IPS-20b (cell line): Measurements from ENCODE around the gene PDGFRB.

Experiments
- H3K27ac ChIP-seq: one replicate; pipeline ENCODE4 v1.5.1; 2013; ENCODE audit warnings: low read length
- H3K27me3 ChIP-seq: 2 replicates; pipeline ENCODE4 v1.6.1; 2013; ENCODE audit warnings: mild to moderate bottlenecking, low read length, inconsistent platforms; ENCODE audit not compliant: insufficient read depth
- H3K36me3 ChIP-seq: 2 replicates; pipeline ENCODE4 v1.6.1; 2013; ENCODE audit warnings: low read depth, mild to moderate bottlenecking, inconsistent platforms, low read length, moderate library complexity; ENCODE audit not compliant: insufficient read depth
- H3K4me1 ChIP-seq: 2 replicates; pipeline ENCODE4 v1.6.1; 2013; ENCODE audit warnings: mild to moderate bottlenecking, control low read depth, inconsistent platforms, low read length, moderate library complexity; ENCODE audit not compliant: insufficient read depth
- H3K4me3 ChIP-seq: 2 replicates; pipeline ENCODE4 v1.5.1; 2013; ENCODE audit warnings: mild to moderate bottlenecking, low read length, inconsistent platforms
- H3K9ac ChIP-seq: 2 replicates; pipeline ENCODE4 v1.6.1; 2013; ENCODE audit warnings: low read depth, mild to moderate bottlenecking, inconsistent platforms, low read length, moderate library complexity
- H3K9me3 ChIP-seq: 2 replicates; pipeline ENCODE4 v1.6.1; 2013; ENCODE audit warnings: mild to moderate bottlenecking, low read depth, low read length, inconsistent platforms; ENCODE audit not compliant: insufficient read depth

The PDGFRB gene

DNA sequence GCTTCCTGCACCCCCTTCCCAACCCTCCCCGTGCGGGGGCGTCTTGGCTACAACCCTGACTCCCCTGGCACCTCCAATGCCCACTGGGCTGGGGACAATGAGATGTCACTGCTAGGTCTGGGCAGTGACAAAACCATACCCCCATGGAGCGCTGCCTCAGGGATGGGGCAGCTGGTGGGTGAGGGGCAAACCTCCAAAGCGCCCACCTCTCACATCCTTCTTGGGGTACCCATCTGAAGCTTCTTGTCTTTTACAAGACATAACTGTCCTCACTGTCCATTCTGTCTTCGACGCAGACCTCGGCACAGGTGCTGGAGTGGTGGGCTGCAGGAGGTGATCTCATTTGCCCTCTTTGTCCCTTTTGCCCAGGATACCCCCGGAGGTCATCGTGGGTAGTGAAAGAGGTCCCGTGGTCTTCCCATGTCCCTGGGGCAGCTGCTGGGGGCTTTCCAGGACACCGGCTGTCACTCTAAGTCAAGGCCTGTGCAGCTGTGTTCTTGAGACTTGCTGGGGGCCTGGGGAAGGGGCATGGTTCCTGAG is 41.5 kb downstream of the PDGFRB start:
- Histone ChIP-seq H3K9ac (no peak overlapping the region), H3K4me3 (no peak overlapping the region), H3K9me3 (no peaks in the 10 kb centered on the region), H3K27me3 (no peaks in the 10 kb centered on the region), H3K27ac (no peak overlapping the region), H3K4me1 (no peaks in the 10 kb centered on the region), H3K36me3 (no peaks in the 10 kb centered on the region)

DNA sequence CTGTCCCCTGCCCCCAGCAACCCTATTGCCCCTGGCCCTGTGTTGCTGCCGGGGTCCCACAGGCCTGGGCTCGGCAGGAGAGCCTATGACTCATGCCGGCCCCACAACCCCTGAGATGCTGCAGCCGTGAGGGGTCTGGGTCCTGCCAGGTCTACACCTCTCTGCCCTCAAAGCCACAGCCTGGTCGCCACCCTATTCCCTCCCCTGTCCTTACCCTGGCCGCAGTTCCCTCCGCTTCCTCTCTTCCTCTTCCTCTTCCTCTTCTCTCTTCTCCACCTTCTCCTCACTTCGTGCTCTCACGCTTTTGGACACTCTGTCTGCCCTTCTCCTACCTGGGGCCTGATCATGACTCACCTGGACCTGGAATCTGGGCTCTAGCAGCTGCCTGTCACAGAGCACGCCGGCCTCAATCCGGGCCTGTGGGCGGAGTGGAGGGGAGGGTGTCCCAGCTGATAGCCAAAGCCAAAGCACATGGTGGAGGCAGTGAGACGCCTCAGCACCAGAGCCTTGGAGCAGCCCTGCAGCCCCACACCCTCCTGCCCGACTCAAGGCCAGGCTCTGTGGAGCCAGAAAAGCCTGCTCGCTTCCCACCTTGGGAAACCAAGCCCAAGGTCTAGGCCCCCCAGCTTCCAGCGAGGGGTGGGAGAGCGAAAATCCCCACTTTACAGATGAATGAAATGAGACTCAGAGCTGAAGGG is 42.4 kb downstream of the PDGFRB start:
- H3K4me3 ChIP-seq = no peak overlapping the region
- no peak overlapping the region for H3K9ac ChIP-seq
- H3K9me3 ChIP-seq = no peaks in the 10 kb centered on the region
- H3K27me3 ChIP-seq = no peaks in the 10 kb centered on the region
- no peaks in the 10 kb centered on the region for H3K4me1 ChIP-seq
- H3K36me3 ChIP-seq = no peaks in the 10 kb centered on the region
- no peak overlapping the region for H3K27ac ChIP-seq

DNA sequence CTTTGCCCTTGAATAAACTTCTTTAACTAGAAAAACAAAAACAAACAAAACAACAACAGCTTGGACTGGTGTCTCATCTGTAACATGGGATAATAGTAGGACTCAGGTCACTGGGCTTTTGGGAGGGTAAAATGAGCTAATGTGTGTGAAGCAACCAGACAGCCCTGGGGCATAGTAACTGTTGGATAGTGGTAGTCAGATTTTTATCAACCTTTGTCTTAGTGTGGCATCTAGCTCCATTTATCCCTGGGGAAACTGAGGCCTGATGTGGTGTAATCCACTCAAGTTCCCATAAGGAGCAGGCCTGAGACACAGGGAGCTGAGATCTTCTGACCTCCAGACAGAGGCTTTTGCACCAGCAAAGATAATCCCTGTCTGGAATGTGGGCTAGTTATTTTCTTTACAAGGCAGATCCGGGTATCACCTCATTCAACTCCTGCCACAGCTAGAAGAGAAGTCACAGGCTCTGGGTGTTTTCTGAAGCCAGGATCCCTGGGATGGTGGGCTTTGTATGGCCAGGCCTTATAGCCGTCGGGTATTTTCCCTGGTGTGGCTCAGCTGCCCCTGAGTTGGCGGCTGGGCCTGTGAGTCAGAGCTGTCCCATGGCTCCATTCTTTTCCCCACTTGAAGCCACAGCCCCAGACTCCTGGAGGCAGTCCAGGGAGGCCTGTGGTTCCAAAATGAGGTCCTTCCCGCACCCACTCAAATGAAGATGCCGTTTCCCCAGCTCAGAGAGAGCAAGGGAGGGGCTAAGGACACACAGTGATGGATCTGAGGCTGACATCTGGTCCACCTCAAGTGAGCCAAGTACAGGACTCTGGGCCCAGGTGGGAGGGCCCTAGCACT is 43.2 kb downstream of the PDGFRB start:
- no peak overlapping the region for H3K4me3 ChIP-seq

DNA sequence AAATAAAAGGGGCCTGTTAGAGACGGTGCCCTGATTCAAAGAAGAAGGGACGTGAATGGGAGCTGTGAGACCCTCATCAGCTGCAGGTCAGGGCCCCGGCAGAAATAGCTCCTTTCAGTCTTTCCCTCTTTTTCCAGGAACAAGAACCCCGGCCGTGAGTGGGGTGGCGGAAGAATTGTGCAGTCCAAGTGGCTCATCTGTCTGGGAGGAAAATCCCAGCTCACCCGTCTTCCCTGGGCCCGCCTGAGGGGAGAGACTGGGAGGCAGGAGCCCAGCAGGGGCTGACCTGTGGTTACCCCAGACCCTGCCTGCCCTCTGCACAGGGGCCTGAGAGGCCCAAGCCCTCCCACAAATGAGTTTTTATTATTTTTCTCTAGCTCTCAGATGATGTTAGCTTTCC is 44.5 kb downstream of the PDGFRB start:
- Histone ChIP-seq H3K4me3 (no peak overlapping the region), H3K36me3 (no peaks in the 10 kb centered on the region), H3K27me3 (no peaks in the 10 kb centered on the region), H3K4me1 (no peaks in the 10 kb centered on the region), H3K9me3 (no peaks in the 10 kb centered on the region), H3K9ac (no peak overlapping the region), H3K27ac (no peak overlapping the region)

More for the DNA sequence above, 43.2 kb downstream of the PDGFRB start:
- Histone ChIP-seq H3K36me3 (no peaks in the 10 kb centered on the region), H3K9me3 (no peaks in the 10 kb centered on the region), H3K27ac (no peak overlapping the region), H3K27me3 (no peaks in the 10 kb centered on the region), H3K9ac (no peak overlapping the region), H3K4me1 (no peaks in the 10 kb centered on the region)

DNA sequence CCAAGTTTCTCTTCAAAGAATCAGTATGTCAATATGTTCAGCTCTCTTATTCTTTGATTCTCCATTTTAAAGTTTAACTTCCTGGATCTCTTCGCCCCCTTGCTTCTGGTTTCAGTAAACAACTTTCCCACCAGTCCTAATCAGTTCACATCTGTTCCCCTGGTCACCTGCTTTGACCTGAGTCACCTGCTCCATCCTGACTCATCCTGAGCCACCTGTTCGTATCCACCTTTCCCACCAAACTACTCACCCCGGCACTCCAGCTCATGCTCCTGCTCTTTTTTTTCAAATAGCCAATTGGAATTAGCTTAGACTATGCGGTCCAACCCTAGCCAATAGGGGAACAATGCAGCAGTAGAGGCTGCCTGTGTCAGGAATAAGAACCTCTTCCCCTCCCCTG is 45.7 kb downstream of the PDGFRB start:
- Histone ChIP-seq H3K9me3 (no peaks in the 10 kb centered on the region), H3K9ac (no peak overlapping the region), H3K4me1 (no peaks in the 10 kb centered on the region), H3K27ac (no peak overlapping the region), H3K36me3 (no peaks in the 10 kb centered on the region), H3K4me3 (no peak overlapping the region), H3K27me3 (no peaks in the 10 kb centered on the region)

DNA sequence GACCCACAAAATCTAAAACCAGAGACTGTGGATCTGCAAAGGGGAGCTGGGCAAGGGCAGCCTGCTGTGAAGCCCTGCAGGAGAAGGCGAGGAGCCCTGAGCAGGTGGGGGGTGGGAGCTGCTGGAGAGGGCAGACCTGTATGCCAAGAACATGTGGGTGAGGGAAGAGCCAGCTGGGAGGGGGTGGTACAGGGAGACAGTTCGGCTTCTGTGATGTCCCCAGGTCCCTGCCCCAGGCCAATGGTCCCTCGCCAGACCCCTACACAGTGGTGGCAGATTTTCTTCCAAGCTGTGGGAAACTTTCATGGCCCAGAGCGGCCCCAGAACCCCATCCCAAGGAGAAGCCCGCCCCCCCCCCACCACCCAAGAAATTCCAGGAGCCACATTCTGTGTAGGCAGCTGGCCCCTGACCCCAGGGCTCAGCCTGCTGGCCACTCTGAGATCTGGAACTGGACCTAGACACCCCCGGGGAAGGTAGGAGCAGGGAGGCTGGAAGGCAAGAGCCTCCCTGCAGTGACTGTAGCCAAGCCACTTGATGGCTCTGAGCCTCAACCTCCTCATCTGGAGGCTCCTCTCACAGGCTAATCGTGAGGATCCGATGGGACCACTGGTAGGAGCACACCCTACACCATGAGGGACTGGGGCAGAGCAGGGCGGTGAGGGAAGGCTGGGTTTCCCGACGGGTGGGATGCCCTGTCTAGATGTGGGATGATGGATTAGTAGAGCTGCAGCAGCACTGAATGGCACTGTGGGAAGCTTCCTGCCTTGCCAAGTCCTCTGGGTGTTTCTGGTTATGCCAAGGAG is 46.7 kb downstream of the PDGFRB start:
- Histone ChIP-seq H3K27ac (no peak overlapping the region), H3K4me3 (no peak overlapping the region), H3K27me3 (no peaks in the 10 kb centered on the region), H3K36me3 (no peaks in the 10 kb centered on the region), H3K9me3 (no peaks in the 10 kb centered on the region), H3K9ac (no peak overlapping the region), H3K4me1 (no peaks in the 10 kb centered on the region)

DNA sequence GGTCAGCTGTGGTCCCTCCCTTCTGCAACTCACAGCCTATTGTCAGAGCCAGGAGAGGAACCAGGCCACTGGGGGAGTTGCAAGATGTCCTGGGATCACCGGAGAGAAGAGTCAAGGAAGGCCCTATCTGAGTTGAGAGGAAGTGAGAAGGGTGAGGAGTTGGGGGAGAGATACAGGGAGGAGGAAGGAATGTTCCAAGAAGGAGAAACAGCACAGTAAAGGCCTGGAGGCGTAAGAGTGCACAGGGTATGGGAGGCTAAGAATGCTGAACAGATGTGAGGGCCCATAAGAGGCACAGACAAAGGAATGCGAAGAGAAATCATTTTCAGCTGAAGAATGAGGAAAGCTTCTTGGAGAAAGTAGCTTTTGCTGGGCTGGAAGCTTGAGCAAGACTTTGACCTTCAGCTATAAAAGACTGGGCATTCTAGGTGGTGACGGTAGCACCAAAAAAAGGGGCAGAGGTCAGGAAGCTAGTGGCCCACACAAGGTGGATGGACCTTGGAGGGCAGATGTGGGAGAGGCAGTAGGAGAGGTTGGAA is 47.7 kb downstream of the PDGFRB start:
- Histone ChIP-seq H3K9ac (no peak overlapping the region), H3K4me1 (no peaks in the 10 kb centered on the region), H3K27ac (no peak overlapping the region)

DNA sequence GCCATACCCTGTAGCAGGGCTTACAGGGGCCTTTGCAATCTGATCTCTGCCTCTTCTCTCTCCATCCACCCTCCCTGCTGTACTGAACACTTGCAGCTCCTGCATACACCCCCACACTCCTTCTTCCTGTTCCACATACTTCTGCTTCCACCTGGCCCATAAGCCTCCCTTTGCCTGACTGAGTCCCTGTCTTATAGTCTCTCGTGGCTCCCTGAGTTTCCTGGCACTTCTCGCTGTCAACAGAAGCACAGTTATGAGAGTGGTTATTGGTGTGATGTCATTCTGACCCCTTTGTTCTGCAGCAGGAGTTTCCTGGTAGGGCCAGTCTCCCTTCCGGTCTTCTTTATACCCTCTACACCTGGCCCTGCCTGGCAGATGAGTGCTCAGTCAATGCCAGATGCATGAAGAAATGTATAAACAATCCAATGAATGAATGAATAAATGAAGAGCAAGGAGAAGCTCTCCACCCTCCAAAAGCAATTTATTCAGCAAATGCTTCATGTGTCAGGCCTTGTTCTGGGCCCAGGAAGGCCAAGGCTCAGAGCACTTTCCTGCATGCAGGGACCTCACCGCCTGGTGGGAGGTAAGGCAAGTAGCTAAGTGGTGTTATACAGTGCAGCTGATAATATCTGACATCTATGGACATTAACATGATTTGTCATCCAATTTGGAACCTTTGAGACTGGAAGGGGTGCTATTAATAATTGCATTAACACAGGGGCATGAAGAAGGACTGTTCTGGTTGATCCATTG is 48.8 kb downstream of the PDGFRB start:
- H3K4me3 ChIP-seq = no peak overlapping the region
- no peak overlapping the region for H3K9ac ChIP-seq
- no peaks in the 10 kb centered on the region for H3K9me3 ChIP-seq
- no peaks in the 10 kb centered on the region for H3K27me3 ChIP-seq
- H3K4me1 ChIP-seq = no peaks in the 10 kb centered on the region
- H3K27ac ChIP-seq = no peak overlapping the region
- H3K36me3 ChIP-seq = no peaks in the 10 kb centered on the region

More for the DNA sequence above, 47.7 kb downstream of the PDGFRB start:
- no peak overlapping the region for H3K4me3 ChIP-seq
- no peaks in the 10 kb centered on the region for H3K36me3 ChIP-seq
- H3K27me3 ChIP-seq = no peaks in the 10 kb centered on the region
- no peaks in the 10 kb centered on the region for H3K9me3 ChIP-seq

DNA sequence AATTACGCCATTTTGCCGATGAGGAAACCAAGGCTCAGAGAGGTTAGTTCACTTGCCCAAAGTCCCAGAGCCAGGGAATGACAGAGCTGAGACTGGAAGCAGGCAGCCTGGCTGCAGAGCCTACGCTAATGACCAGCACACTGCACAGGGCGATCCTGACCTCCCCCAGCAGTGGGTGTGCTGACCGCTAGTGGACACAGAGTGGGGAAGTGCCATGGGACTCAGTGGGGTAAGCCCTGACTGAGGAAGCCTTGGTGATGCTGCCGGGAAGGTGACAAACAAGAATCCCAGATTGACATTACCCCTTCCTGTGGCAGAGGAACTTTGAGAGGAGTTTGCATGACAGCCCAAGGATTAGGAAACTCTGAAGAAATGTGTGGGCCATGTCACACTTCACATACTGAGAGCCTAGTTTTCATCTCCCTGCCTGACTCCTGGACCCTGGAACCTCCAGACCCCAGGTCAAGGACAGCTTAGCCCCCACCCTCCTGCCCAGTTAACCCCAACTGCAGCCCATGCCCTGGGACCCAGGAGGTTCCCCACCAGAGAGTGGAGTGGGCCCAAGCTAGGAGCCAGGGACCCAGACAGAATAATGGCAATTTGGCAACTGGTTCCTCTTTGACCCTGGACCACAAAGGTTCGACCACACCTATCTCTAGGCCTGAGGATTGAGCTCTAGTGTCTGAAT is 49.6 kb downstream of the PDGFRB start:
- H3K27me3 ChIP-seq = no peaks in the 10 kb centered on the region
- H3K4me3 ChIP-seq = no peak overlapping the region
- no peak overlapping the region for H3K9ac ChIP-seq
- no peaks in the 10 kb centered on the region for H3K36me3 ChIP-seq
- no peak overlapping the region for H3K27ac ChIP-seq
- H3K4me1 ChIP-seq = no peaks in the 10 kb centered on the region
- H3K9me3 ChIP-seq = no peaks in the 10 kb centered on the region

DNA sequence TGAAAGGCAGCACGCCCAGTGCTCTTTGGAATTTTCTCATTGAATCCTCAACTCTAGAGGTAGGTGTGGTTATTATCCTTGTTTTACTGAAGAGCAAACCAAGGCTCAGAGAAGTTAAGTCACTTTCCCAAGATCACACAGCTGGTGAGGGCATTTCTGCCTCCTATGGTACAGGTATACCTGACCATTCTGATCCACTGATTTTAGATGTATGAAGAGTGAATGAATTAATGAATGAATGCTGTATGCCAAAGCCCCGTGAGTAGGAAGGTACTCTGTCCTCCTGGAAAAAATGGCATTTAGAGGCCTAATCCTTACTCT is 51.1 kb downstream of the PDGFRB start:
- Histone ChIP-seq H3K4me1 (no peaks in the 10 kb centered on the region), H3K27me3 (no peaks in the 10 kb centered on the region), H3K4me3 (no peak overlapping the region), H3K27ac (no peak overlapping the region), H3K9me3 (no peaks in the 10 kb centered on the region), H3K9ac (no peak overlapping the region), H3K36me3 (no peaks in the 10 kb centered on the region)
